Epithelial cell of proximal tubule (primary cell): ENCODE results near the gene GABRB3. TPM values are rescaled to one million over a fixed set of nuclear protein-coding genes. Genes with fewer than 3 reads are reported as not detected.

Source experiments
- DNase-seq: peaks from one replicate; pipeline ENCODE4 v3.0.0-alpha.2; 2011; ENCODE audit warnings: low read depth
- H3K4me3 ChIP-seq: 2 replicates; pipeline ENCODE4 v1.5.1; 2011; ENCODE audit warnings: low read depth, mild to moderate bottlenecking, low read length
- total RNA-seq: library from RNA; depleted of rRNA; stranded (reverse); fragments of >200 nt; gene quantifications from 2 replicates; pipeline ENCODE4 v1.2.3, GENCODE V29; 2015
- TF ChIP-seq, protein P1 (sequence below): conservative IDR thresholded peaks from 2 replicates; pipeline ENCODE4 v1.5.1; 2012; ENCODE audit warnings: low read depth, mild to moderate bottlenecking, low read length

The GABRB3 gene
- total RNA-seq, 1 donor from 2014 or later: 0.58 TPM

- TF ChIP-seq, protein P1, sequence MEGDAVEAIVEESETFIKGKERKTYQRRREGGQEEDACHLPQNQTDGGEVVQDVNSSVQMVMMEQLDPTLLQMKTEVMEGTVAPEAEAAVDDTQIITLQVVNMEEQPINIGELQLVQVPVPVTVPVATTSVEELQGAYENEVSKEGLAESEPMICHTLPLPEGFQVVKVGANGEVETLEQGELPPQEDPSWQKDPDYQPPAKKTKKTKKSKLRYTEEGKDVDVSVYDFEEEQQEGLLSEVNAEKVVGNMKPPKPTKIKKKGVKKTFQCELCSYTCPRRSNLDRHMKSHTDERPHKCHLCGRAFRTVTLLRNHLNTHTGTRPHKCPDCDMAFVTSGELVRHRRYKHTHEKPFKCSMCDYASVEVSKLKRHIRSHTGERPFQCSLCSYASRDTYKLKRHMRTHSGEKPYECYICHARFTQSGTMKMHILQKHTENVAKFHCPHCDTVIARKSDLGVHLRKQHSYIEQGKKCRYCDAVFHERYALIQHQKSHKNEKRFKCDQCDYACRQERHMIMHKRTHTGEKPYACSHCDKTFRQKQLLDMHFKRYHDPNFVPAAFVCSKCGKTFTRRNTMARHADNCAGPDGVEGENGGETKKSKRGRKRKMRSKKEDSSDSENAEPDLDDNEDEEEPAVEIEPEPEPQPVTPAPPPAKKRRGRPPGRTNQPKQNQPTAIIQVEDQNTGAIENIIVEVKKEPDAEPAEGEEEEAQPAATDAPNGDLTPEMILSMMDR: no peak
- DNase-seq: no peak
- H3K4me3 ChIP-seq: no peak overlapping the region
These were observed 114.6 kb downstream of the GABRB3 start for GRCh38 chr15:26658290-26658689.

- TF ChIP-seq, protein P1: no peak
- H3K4me3 ChIP-seq: no peak overlapping the region
- no peak for DNase-seq
These were observed 116.8 kb downstream of the GABRB3 start for GRCh38 chr15:26656080-26656479.

DNA sequence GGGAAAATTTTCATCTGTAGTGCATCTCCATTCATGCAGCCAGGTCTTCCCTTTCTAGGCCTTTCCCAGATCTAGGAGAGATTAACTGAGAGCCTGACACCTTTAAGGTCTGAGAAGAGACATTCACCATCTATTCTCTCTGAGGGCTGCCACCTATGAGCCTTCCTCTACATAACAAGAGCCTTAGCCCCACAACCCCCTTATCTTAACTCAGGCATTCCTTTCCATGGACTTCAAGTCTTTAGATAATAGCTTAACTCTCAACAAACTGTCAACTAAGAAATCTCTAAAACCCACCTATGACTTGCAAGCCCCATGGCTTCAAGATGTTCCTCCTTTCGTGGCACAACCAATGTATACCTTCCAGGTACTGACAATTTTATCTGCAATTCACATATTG, 121.0 kb downstream of the GABRB3 start:
- H3K4me3 ChIP-seq: no peak overlapping the region
- TF ChIP-seq, protein P1: no peak
- DNase-seq: no peak

DNA sequence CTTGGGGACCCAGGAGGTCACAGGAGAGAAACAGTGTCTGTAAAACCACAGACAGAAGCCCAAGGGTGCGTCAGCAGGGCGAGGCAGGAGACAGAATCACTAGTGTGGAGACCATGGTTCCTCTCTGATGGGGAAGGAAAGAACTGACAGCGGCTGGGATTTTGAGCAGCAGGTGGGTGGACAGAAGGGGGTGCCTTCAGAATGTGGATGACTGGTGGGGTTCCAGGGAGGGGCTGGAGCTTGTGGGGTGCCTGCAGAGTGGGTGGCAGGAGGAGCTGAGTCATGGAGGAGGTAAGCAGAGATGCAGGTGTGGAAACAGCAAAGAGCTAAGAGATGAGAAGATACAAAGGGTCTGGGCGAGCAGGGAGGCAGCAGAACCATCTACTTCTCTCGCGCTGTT, 124.2 kb downstream of the GABRB3 start:
- no peak for DNase-seq
- H3K4me3 ChIP-seq: no peak overlapping the region
- TF ChIP-seq, protein P1: no peak

GRCh38 chr15:26644948-26645347, 127.9 kb downstream of the GABRB3 start:
- TF ChIP-seq, protein P1: no peak
- DNase-seq: no peak
- no peak overlapping the region for H3K4me3 ChIP-seq

DNA sequence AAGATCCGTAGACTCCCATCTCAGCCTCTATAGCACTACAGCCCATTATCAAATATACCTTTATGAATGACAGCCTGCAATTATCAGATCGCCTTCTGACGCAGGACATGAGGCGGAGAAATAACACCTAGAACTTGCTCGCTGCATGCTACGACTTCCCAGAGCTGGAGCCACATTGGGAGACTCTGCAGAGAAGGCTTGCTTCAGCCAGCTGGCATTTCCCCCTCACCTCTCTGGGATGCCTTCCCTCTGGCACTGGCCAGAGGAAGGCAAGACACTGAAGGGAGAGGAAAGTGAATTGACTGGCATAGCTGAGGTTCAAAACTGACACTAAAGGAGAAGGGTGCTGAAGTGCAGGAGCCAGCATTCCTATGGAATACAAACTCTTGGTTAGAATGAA, 131.7 kb downstream of the GABRB3 start:
- H3K4me3 ChIP-seq: no peak overlapping the region
- TF ChIP-seq, protein P1: no peak
- DNase-seq: no peak

GRCh38 chr15:26640601-26641000, 132.3 kb downstream of the GABRB3 start:
- no peak overlapping the region for H3K4me3 ChIP-seq
- TF ChIP-seq, protein P1: no peak
- DNase-seq: no peak
